ENCODE data around the gene ACTA1.
"Not testable (repeated sequence)": the region's sequence is repeated elsewhere in the genome, so short reads cannot be mapped to it uniquely, and the experiment has no call there.

Gene ACTA1

DNA sequence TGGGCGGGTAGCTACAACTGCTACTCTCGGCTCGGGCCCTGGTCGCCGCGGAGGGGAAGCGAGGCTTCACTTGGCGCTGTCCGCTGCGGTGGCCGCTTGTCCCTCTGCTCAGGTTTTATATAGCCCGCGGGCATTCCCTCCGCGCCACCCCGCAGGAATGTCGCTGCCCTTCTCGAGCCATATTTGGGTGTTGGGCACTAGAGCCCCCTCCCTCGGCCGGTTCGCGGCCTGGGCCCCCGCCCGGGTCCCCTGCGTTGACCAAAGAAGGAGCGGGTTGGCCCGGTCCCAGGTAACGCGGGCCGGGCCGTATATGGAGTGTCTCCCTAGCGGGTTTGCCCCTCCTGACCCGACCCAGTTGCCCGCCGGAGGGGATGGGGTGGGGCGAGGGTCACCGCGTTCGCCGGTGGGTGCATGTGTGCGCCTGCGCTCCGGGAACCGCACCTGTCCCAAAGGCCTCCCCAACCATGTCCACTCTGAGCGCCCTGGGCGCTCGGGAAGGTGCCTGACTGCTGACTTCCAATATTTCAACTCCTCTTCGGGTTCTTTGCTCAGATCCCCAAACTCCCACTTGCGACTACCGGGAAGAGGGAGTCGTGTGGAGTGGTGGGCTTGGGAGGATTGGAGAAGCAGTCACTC, at the start of gene ACTA1:
Gene ACTA1, minus strand, starts transcription at position 90 of the 636 bp plus-strand sequence. CDS start 979 bp downstream, outside the sequence.
- DNase-seq (ENCODE audit: low read depth, low spot score): no peak

GRCh38 chr1:229482511-229482910, 48.6 kb upstream of the ACTA1 start:
- DNase-seq (ENCODE audit: low read depth, low spot score): no peak

DNA sequence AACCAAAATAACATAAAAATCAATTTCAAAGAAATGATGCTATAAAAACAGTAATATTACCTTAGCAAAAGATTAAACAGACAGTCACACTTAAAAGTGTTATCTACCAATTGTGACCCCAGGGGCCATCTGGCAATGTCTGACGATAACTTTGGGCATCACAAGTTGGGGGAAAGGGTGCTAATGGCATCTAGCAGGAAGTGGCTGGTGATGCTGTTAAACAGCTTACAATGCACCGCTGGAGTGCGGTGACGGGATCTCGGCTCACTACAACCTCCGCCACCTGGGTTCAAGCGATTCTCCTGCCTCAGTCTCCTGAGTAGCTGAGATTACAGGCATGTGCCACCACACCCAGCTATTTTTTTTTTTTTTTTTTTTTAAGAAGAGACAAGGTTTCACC, 46.6 kb upstream of the ACTA1 start:
- DNase-seq (ENCODE audit: low read depth, low spot score): no peak

DNA sequence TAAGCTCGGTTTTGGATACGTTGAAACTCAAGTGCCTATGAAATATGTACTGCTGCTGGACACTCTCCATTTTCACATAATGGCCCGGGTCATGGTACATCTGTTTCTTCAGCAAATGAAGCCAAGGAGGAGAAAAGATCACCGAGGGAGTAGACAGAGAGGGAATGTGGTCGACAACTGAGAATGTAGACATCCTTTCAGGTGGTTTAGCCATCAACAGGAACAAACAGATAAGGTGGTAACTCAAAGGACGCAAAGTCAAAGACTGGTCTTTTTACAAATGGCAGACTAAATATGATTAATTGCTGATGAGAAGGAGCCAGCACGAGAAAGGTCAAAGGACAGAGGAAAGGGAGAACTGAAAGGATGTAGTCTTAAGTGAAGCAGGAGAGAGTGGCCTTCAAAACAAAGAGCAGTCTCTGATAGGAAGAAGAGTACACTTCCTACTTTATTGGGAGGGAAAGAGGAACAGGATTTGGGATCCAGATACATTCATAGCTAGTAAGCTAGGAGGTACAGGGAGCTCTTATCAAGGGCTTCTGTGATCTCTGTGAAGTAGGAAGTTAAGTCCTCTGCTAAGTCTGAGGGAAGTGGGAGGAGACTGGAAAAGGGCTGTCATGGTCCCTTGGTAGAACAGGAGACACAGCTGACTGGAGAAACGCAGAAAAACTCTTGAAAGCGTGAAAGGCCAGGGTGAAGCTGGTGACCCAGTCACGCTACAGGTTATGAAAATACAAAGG, 45.9 kb upstream of the ACTA1 start:
- DNase-seq (ENCODE audit: low read depth, low spot score): no peak

DNA sequence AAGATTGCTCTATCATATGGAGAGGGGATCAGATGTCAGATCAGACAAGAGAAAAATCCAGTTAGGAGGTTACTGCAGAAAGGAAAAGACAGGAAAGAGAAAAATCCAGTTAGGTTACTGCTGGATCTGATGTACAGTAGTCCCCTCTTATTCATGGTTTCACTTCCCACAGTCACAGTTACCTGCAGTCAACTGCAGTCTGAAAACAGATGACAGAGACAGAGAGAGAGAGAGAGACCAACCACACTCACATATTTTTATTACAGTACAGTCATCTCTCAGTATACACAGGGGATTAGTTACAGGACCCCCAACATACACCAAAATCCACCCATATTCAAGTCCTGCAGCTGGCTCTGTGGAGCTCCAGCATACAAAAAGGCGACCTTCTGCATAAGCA, 45.0 kb upstream of the ACTA1 start:
- no peak for DNase-seq (ENCODE audit: low read depth, low spot score)

DNA sequence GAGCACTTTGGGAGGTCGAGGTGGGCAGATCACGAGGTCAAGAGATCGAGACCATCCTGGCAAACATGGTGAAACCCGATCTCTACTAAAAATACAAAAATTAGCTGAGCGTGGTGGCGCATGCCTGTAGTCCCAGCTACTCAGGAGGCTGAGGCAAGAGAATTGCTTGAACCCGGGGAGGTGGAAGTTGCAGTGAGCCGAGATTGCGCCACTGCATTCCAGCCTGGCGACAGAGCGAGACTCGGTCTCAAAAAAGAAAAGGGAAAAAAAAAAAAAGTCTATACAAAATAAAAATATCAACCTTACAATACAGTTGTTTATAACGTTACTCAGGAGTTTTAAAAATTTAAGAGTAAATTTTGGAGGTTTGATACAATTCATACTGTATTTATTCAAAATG, 42.0 kb upstream of the ACTA1 start:
- not testable (repeated sequence) for DNase-seq (ENCODE audit: low read depth, low spot score)

DNA sequence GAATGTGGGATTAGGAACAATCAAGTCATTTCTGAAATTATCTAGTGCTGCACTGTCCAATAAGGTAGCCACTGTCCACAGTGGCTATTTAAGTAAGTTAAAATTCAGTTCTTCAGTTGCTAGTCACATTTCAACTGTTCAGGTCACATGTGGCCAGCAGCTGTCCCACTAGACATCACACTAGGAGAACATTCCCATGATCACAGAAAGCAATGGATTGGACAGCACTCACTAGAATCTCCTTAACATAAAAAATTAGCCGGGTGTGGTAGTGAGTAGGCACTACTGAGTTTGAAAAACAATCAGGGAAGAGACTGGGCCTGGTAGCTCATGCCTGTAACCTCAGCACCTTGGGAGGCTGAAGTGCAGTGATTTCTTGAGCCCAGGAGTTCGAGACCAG, 40.6 kb upstream of the ACTA1 start:
- no peak for DNase-seq (ENCODE audit: low read depth, low spot score)

- DNase-seq (ENCODE audit: low read depth, low spot score): no peak
These were observed 37.3 kb upstream of the ACTA1 start for GRCh38 chr1:229471175-229471574.

- no peak for DNase-seq (ENCODE audit: low read depth, low spot score)
These were observed 36.6 kb upstream of the ACTA1 start for GRCh38 chr1:229470406-229471043.

- DNase-seq (ENCODE audit: low read depth, low spot score): no peak
These were observed 33.0 kb upstream of the ACTA1 start for GRCh38 chr1:229466887-229467286.

- no peak for DNase-seq (ENCODE audit: low read depth, low spot score)
These were observed 30.8 kb upstream of the ACTA1 start for GRCh38 chr1:229464672-229465071.

DNA sequence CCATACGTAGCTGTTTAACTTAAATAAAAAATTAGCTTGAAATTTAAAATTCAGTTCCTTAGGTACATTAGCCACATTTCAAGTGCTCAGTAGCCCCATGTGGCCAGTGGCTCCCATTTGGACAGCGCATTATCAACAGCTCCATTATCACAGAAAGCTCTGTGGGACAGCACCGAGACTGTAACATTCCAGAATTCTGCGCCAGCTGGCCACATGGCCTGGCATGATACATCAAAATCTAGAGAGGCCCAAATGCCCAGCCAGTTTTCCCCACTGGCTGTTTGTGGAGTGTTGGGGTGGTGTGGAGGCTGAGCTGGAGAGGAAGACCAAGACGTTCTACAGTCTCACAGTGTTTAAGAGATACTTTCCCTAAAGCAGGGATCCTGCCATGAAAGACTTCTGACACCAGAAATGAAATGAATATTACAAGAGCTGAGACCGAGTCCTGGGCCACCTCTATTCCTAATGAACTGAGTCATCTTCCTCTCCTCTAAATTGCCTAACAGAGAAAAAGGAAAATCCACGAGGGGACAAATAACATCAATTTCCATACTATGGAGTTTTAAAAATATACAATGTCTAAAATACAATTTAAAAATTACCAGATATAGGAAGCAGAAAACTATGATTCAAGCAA, 27.3 kb upstream of the ACTA1 start:
- DNase-seq (ENCODE audit: low read depth, low spot score): no peak

DNA sequence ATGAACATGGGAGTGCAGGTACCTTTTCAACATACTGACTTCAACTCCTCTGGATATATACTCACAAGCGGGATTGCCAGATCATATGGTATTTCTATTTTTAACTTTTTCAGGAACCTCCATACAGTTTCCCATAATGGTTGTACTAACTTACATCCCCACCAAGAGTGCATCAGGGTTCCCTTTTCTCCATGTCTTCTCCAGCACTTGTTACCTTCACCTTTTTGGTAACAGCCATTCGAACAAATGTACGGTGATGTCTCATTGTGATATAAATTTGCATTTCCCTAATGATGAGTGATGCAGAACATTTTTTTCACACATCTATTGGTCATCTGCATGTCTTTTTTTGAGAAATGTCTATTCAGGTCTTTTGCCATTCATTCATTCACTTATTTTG, 25.9 kb upstream of the ACTA1 start:
- no peak for DNase-seq (ENCODE audit: low read depth, low spot score)

- DNase-seq (ENCODE audit: low read depth, low spot score): no peak
These were observed 23.5 kb upstream of the ACTA1 start for GRCh38 chr1:229457436-229457835.

- DNase-seq (ENCODE audit: low read depth, low spot score): no peak
These were observed 22.1 kb upstream of the ACTA1 start for GRCh38 chr1:229456016-229456415.

DNA sequence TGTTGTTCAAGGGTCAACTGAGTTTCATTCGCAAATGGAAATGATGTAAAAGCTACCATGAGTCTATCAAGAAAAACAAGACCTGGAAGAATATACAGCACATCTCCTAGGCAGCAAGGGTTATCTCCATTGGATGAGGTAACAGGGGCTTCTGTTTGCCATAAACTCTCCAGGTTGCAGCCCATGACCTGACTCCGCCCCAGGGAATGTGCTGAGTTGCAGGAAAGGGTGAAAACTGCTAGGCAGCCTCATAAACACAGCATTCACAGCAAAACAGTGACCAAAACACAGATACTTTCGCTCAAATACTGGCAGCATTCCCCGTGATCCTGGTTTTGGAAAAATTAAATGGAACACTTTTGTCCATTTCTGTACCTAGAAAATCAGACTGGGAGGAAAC, 20.2 kb upstream of the ACTA1 start:
- no peak for DNase-seq (ENCODE audit: low read depth, low spot score)

DNA sequence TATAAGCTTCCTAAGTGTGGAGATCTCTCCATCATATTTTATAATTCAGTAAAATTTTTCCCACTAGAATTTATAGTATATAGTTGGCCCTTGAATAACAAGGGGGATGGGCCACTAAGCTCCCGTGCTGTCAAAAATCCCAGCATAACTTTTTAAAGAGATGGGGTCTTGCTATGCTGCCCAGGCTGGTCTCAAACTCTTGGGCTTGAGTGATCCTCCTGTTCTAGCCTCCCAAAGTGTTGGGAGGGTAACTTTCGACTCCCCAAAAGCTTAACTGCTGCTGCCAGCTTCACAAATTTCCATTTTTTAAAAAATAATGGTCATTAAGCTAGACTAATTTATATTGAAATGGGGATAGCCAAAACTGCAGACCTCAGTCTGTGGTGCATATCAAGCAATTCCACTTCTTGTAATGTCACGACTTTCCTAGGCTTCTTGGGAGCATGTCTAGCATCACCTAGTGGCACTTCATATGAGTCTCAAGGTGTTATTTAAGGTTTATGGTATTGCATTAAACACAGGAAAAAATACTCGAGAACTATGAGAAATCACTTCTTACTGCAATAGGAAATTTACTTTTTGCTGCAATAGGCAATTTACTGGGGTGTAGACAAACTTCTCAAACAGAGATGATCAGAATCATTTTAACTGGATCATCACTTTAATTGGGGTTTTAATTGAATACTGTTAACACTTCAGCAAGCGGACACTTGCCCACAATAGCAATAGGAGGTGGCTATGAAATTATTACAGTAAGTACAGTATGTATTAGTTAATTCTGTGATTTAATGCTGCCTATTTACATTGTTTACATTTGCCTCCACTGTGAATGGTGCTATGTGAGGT, 19.3 kb upstream of the ACTA1 start:
- no peak for DNase-seq (ENCODE audit: low read depth, low spot score)

DNA sequence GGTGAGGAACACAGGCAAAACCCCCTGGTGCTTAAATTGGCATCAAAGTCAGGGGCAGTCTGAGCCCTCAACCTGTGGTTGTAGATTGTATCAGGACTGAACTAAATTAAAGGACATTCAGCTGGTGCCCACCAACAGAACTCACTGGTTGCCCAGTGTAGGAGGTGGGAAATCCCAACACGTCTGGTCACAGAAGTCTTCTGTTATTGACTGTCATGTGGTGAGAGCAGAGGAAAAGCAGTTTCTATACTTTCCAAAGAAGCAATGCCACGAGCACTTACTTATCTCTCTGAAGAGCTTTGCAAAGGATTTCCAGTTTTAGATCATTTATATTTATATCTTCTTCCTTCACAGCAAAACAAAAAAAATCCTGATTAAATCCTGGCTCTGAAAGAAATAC, 15.0 kb upstream of the ACTA1 start:
- DNase-seq (ENCODE audit: low read depth, low spot score): no peak

DNA sequence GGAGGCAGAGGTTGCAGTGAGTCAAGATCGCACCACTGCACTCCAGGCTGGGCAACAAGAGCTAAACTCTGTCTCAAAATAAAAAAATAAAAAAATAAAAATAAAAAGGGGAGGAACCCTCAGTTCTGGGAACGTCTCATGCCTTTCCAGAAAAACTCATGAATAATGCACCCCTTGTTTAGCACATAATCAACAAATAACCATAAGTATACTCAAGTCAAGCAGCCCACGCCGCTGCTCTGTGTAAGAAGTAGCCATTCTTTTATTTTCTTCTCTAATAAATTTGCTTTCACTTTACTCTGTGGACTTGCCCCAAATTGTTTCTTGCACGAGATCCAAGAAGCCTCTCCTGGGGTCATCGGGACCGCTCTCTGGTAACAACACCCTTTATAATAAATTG, 14.5 kb upstream of the ACTA1 start:
- DNase-seq (ENCODE audit: low read depth, low spot score): no peak

GRCh38 chr1:229447809-229448252, 13.9 kb upstream of the ACTA1 start:
- no peak for DNase-seq (ENCODE audit: low read depth, low spot score)

- no peak for DNase-seq (ENCODE audit: low read depth, low spot score)
These were observed 11.9 kb upstream of the ACTA1 start for GRCh38 chr1:229445828-229446227.
